ENCODE data around the gene CTRB1. TPM values are rescaled to one million over a fixed set of nuclear protein-coding genes. Genes with fewer than 3 reads are reported as not detected.

CTRB1 gene
- total and polyA plus RNA-seq, 2 of the 13 experiments (the other 11 are each of a cell fraction or from before 2014, with no cell fraction given) = not detected

- TF ChIP-seq, protein P1, sequence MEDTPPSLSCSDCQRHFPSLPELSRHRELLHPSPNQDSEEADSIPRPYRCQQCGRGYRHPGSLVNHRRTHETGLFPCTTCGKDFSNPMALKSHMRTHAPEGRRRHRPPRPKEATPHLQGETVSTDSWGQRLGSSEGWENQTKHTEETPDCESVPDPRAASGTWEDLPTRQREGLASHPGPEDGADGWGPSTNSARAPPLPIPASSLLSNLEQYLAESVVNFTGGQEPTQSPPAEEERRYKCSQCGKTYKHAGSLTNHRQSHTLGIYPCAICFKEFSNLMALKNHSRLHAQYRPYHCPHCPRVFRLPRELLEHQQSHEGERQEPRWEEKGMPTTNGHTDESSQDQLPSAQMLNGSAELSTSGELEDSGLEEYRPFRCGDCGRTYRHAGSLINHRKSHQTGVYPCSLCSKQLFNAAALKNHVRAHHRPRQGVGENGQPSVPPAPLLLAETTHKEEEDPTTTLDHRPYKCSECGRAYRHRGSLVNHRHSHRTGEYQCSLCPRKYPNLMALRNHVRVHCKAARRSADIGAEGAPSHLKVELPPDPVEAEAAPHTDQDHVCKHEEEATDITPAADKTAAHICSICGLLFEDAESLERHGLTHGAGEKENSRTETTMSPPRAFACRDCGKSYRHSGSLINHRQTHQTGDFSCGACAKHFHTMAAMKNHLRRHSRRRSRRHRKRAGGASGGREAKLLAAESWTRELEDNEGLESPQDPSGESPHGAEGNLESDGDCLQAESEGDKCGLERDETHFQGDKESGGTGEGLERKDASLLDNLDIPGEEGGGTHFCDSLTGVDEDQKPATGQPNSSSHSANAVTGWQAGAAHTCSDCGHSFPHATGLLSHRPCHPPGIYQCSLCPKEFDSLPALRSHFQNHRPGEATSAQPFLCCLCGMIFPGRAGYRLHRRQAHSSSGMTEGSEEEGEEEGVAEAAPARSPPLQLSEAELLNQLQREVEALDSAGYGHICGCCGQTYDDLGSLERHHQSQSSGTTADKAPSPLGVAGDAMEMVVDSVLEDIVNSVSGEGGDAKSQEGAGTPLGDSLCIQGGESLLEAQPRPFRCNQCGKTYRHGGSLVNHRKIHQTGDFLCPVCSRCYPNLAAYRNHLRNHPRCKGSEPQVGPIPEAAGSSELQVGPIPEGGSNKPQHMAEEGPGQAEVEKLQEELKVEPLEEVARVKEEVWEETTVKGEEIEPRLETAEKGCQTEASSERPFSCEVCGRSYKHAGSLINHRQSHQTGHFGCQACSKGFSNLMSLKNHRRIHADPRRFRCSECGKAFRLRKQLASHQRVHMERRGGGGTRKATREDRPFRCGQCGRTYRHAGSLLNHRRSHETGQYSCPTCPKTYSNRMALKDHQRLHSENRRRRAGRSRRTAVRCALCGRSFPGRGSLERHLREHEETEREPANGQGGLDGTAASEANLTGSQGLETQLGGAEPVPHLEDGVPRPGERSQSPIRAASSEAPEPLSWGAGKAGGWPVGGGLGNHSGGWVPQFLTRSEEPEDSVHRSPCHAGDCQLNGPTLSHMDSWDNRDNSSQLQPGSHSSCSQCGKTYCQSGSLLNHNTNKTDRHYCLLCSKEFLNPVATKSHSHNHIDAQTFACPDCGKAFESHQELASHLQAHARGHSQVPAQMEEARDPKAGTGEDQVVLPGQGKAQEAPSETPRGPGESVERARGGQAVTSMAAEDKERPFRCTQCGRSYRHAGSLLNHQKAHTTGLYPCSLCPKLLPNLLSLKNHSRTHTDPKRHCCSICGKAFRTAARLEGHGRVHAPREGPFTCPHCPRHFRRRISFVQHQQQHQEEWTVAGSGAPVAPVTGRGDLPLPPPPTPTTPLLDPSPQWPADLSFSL (CRISPR knock-in tag; IDR thresholded peaks at IDR 0.05) = no peak
- TF ChIP-seq ZKSCAN5 (CRISPR knock-in tag; IDR thresholded peaks at IDR 0.05) (no peak), DMTF1 (CRISPR knock-in tag; IDR thresholded peaks at IDR 0.05) (no peak), FOXJ3 (CRISPR knock-in tag; IDR thresholded peaks at IDR 0.05; ENCODE audit: borderline replicate concordance) (no peak), GPN1 (CRISPR knock-in tag; IDR thresholded peaks at IDR 0.05; ENCODE audit: borderline replicate concordance) (no peak), ZBTB8A (CRISPR knock-in tag; IDR thresholded peaks at IDR 0.05; ENCODE audit: borderline replicate concordance, low read depth) (no peak), KMT2A (CRISPR knock-in tag; IDR thresholded peaks at IDR 0.05) (no peak), ZNF335 (CRISPR knock-in tag; IDR thresholded peaks at IDR 0.05) (no peak), HNRNPH1 (optimal IDR thresholded peaks at IDR 0.05; ENCODE audit: low read depth, low read length) (no peak), AGO1 (IDR thresholded peaks at IDR 0.05; ENCODE audit: low read depth, low read length, poor library complexity, severe bottlenecking) (peak; percentile 63)
- TF ChIP-seq, protein P2, sequence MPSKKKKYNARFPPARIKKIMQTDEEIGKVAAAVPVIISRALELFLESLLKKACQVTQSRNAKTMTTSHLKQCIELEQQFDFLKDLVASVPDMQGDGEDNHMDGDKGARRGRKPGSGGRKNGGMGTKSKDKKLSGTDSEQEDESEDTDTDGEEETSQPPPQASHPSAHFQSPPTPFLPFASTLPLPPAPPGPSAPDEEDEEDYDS (CRISPR knock-in tag; IDR thresholded peaks at IDR 0.05) = no peak
- TF ChIP-seq, protein P3, sequence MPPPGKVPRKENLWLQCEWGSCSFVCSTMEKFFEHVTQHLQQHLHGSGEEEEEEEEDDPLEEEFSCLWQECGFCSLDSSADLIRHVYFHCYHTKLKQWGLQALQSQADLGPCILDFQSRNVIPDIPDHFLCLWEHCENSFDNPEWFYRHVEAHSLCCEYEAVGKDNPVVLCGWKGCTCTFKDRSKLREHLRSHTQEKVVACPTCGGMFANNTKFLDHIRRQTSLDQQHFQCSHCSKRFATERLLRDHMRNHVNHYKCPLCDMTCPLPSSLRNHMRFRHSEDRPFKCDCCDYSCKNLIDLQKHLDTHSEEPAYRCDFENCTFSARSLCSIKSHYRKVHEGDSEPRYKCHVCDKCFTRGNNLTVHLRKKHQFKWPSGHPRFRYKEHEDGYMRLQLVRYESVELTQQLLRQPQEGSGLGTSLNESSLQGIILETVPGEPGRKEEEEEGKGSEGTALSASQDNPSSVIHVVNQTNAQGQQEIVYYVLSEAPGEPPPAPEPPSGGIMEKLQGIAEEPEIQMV (CRISPR knock-in tag; IDR thresholded peaks at IDR 0.05; ENCODE audit: low read depth) = no peak
- TF ChIP-seq, protein P4, sequence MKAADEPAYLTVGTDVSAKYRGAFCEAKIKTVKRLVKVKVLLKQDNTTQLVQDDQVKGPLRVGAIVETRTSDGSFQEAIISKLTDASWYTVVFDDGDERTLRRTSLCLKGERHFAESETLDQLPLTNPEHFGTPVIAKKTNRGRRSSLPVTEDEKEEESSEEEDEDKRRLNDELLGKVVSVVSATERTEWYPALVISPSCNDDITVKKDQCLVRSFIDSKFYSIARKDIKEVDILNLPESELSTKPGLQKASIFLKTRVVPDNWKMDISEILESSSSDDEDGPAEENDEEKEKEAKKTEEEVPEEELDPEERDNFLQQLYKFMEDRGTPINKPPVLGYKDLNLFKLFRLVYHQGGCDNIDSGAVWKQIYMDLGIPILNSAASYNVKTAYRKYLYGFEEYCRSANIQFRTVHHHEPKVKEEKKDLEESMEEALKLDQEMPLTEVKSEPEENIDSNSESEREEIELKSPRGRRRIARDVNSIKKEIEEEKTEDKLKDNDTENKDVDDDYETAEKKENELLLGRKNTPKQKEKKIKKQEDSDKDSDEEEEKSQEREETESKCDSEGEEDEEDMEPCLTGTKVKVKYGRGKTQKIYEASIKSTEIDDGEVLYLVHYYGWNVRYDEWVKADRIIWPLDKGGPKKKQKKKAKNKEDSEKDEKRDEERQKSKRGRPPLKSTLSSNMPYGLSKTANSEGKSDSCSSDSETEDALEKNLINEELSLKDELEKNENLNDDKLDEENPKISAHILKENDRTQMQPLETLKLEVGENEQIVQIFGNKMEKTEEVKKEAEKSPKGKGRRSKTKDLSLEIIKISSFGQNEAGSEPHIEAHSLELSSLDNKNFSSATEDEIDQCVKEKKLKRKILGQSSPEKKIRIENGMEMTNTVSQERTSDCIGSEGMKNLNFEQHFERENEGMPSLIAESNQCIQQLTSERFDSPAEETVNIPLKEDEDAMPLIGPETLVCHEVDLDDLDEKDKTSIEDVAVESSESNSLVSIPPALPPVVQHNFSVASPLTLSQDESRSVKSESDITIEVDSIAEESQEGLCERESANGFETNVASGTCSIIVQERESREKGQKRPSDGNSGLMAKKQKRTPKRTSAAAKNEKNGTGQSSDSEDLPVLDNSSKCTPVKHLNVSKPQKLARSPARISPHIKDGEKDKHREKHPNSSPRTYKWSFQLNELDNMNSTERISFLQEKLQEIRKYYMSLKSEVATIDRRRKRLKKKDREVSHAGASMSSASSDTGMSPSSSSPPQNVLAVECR (CRISPR knock-in tag; IDR thresholded peaks at IDR 0.05; ENCODE audit: borderline replicate concordance) = no peak
Measured at GRCh38 chr16:75236736-75237397, 18.1 kb downstream of the CTRB1 start (continued).
